CD4-positive, alpha-beta T cell (primary cell): ENCODE data around the gene CD82. TPM values are rescaled to one million over a fixed set of nuclear protein-coding genes. Genes with fewer than 3 reads are reported as not detected.

ENCODE experiments used
- ATAC-seq: fragments of 200-7000 bp; cut with Tn5 transposase; one replicate; pipeline ENCODE4 v1.10.0; 2022; ENCODE audit warnings: mild to moderate bottlenecking; ENCODE audit not compliant: poor library complexity
- CTCF ChIA-PET: fragments of 350-600 bp; sonication (Branson Sonifier 250); formaldehyde crosslinking; loops from one replicate; lab custom pipeline; 2021; ENCODE audit warnings: antibody characterized with exemption, inconsistent platforms; lab: Charles Lee
- POLR2A ChIA-PET: fragments of 350-600 bp; sonication (Branson Sonifier 250); formaldehyde crosslinking; loops from one replicate; lab custom pipeline; 2021; ENCODE audit warnings: antibody characterized with exemption, inconsistent platforms; lab: Charles Lee
- DNase-seq, 14 experiments: peaks; one replicate each; pipeline ENCODE4 v3.0.0-alpha.2; 2013 to 2020; ENCODE audit warnings: mixed read lengths in 2 of 14
- H3K27ac ChIP-seq, 2 donors: one replicate each; pipeline versions ENCODE4 v1.5.1 to v1.7.0; 2013; ENCODE audit warnings: low read length in 2 of 2, low read depth in 1 of 2, mild to moderate bottlenecking in 1 of 2
- H3K27me3 ChIP-seq, 2 experiments: 1 replicate in 1 of 2; 2 replicates in 1 of 2; pipeline versions ENCODE4 v1.6.1 to v1.7.0; 2013; ENCODE audit warnings: low read length in 2 of 2, control low read depth in 1 of 2, mild to moderate bottlenecking in 1 of 2, moderate library complexity in 1 of 2; ENCODE audit not compliant: insufficient read depth in 2 of 2, control insufficient read depth in 1 of 2
- H3K36me3 ChIP-seq: one replicate; pipeline ENCODE4 v1.6.1; 2013; ENCODE audit warnings: low read length, control low read depth; ENCODE audit not compliant: insufficient read depth
- H3K4me1 ChIP-seq: one replicate; pipeline ENCODE4 v1.6.1; 2013; ENCODE audit warnings: low read length, control low read depth; ENCODE audit not compliant: insufficient read depth
- H3K4me3 ChIP-seq: one replicate; pipeline ENCODE4 v1.5.1; 2013; ENCODE audit warnings: mild to moderate bottlenecking, low read length, moderate library complexity
- H3K9me3 ChIP-seq, 2 experiments: 1 replicate in 1 of 2; 2 replicates in 1 of 2; pipeline versions ENCODE4 v1.6.1 to v1.7.0; 2013; ENCODE audit warnings: low read length in 2 of 2, mild to moderate bottlenecking in 2 of 2, control low read depth in 1 of 2, moderate library complexity in 1 of 2; ENCODE audit not compliant: control insufficient read depth in 1 of 2, insufficient read depth in 1 of 2
- H3K27ac Mint-ChIP-seq: one replicate; pipeline ENCODE4 v1.8.0; 2020; ENCODE audit warnings: mixed read lengths
- H3K27me3 Mint-ChIP-seq: one replicate; pipeline ENCODE4 v1.8.0; 2021; ENCODE audit warnings: mixed read lengths
- H3K36me3 Mint-ChIP-seq: one replicate; pipeline ENCODE4 v1.8.0; 2021; ENCODE audit warnings: low read depth, mixed read lengths
- H3K4me1 Mint-ChIP-seq: one replicate; pipeline ENCODE4 v1.8.0; 2021; ENCODE audit warnings: low read depth, mixed read lengths
- H3K4me3 Mint-ChIP-seq: one replicate; pipeline ENCODE4 v1.8.0; 2020; ENCODE audit warnings: mild to moderate bottlenecking, mixed read lengths
- H3K9me3 Mint-ChIP-seq: one replicate; pipeline ENCODE4 v1.8.0; 2020; ENCODE audit warnings: mixed read lengths
- intact Hi-C, 2 experiments: fragments of 100-400 bp; cut with DNase I in 1 of 2; cut with micrococcal nuclease in 1 of 2; formaldehyde crosslinking; loops; one replicate each; pipeline versions ENCODE4 v1.15.1 to v1.9.0; 2023 to 2025; cut with DNase I, micrococcal nuclease
- total RNA-seq, 174 experiments: library from RNA in 2 of 174; stranded (reverse) in 2 of 174; gene quantifications; one replicate each; pipeline ENCODE4 v1.2.3 and lab custom pipeline; 2021 to 2026
- TF ChIP-seq, protein P1 (sequence below): fragments of 200-600 bp; IDR thresholded peaks from one replicate; pipeline ENCODE4 v1.8.0; 2022; ENCODE audit warnings: antibody characterized with exemption, mild to moderate bottlenecking

Gene CD82
- total RNA-seq, 2 experiments from 2014 or later: 33.8 to 37.3 TPM

DNA sequence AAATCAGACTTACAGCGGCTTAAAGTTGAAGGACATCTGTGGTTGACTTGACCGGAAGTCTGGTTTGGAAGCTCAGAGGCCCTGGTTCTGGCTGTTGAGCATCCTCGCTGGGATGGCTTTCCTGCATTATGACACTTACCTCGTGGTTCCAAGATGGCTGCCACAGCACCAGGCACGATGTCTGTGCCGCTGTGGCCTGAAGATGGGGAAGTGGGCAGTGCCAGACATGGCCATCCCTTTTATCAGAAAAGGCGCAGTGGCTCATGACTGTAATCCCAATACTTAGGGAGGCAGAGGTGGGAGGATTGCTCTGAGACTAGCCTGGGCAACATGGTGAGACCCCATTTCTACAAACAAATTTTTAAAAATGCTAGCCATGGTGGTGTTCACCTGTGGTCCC lies 40.5 kb downstream of the CD82 start:
- ATAC-seq (no peak), DNase-seq (no peak)
- H3K27ac ChIP-seq: no peak overlapping the region
- no peaks in the 10 kb centered on the region for H3K9me3 ChIP-seq
- Mint-ChIP-seq H3K27ac (no peak overlapping the region), H3K27me3 (no peaks in the 10 kb centered on the region), H3K4me3 (no peak overlapping the region), H3K36me3 (peaks cover 50% of the 10 kb centered on the region), H3K4me1 (peaks cover 48% of the 10 kb centered on the region), H3K9me3 (no peaks in the 10 kb centered on the region)
- intact Hi-C loops: no loop called here
- peaks cover 51% of the 10 kb centered on the region for H3K4me1 ChIP-seq
- no peaks in the 10 kb centered on the region for H3K27me3 ChIP-seq
- H3K36me3 ChIP-seq: peaks cover 52% of the 10 kb centered on the region
- TF ChIP-seq, protein P1, sequence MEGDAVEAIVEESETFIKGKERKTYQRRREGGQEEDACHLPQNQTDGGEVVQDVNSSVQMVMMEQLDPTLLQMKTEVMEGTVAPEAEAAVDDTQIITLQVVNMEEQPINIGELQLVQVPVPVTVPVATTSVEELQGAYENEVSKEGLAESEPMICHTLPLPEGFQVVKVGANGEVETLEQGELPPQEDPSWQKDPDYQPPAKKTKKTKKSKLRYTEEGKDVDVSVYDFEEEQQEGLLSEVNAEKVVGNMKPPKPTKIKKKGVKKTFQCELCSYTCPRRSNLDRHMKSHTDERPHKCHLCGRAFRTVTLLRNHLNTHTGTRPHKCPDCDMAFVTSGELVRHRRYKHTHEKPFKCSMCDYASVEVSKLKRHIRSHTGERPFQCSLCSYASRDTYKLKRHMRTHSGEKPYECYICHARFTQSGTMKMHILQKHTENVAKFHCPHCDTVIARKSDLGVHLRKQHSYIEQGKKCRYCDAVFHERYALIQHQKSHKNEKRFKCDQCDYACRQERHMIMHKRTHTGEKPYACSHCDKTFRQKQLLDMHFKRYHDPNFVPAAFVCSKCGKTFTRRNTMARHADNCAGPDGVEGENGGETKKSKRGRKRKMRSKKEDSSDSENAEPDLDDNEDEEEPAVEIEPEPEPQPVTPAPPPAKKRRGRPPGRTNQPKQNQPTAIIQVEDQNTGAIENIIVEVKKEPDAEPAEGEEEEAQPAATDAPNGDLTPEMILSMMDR: no peak
- ChIA-PET CTCF (interaction anchor here (1.8 kb wide), 1 partner anchor 11 kb away, joined by 5 read pairs; no protein-coding TSS in a partner anchor), POLR2A (no interaction called here)
- H3K4me3 ChIP-seq: no peak overlapping the region

DNA sequence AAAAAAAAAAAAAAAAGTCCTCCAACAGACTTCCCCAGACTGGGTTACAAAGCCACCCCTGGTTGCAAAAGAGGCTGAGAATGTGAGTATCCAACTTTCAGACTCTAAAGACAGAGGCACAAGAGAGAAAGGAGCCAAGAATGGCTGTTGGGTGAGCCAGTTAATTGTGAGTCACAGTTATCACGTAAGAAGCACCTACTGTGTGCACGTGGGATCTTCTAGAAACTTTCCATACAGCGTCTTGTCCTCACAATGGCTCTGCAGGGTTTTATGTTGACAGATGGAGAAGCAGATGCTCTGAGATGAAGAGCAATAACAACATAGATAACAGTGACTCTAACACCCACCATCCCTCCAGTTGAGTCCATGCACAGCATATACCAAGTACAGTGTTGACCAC lies 41.0 kb downstream of the CD82 start:
- Mint-ChIP-seq H3K36me3 (peaks cover 50% of the 10 kb centered on the region), H3K4me3 (no peak overlapping the region), H3K27ac (peak overlapping the region; percentile 76), H3K27me3 (no peaks in the 10 kb centered on the region), H3K9me3 (no peaks in the 10 kb centered on the region), H3K4me1 (peaks cover 47% of the 10 kb centered on the region)
- DNase-seq: no peak
- ChIA-PET POLR2A (interaction anchor here (1.4 to 1.7 kb wide), 2 partner anchors 10 to 41 kb away, joined by 7 to 14 read pairs; partner anchors contain the start of gene CD82), CTCF (no interaction called here)
- no peak overlapping the region for H3K4me3 ChIP-seq
- H3K4me1 ChIP-seq: peaks cover 51% of the 10 kb centered on the region
- intact Hi-C loops: no loop called here
- no peaks in the 10 kb centered on the region for H3K27me3 ChIP-seq
- TF ChIP-seq, protein P1: no peak
- peaks cover 49% of the 10 kb centered on the region for H3K36me3 ChIP-seq
- H3K27ac ChIP-seq: no peak overlapping the region
- no peaks in the 10 kb centered on the region for H3K9me3 ChIP-seq
- no peak for ATAC-seq

DNA sequence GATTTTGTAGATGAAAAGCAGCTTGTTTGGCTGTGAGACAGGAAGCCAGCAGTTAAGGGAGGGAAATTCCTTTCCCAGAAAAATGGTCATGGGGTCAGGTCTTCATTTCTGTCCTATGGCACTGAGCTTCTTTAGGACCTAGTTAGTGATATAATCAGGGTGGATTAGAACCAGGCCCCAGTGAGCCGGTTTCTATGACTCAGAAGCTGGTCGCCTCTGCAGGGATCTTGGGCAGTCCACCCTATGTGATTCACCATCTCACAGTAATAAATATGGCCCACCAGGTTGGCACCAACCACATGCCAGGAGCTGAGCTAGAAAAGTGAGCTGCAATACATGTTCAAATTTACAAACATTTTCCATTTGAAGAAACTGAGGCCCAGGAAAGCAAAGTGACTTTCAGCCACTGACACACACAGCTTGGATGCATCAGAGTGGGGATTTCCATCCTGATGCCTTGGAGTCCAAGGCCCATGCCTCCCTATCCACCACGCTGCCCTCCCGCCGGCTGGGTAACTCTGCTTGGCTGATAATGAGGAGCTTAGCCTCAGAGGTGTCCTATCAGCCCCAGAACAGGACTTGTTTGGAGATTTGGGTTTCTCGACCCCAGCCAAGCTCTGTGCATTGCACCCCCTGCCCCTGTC lies 42.0 kb downstream of the CD82 start:
- ChIA-PET POLR2A (interaction anchor here (0.9 to 1.7 kb wide), 4 partner anchors 11 to 42 kb away, joined by 3 to 14 read pairs (median 5); partner anchors contain the start of gene CD82), CTCF (interaction anchor here (0.9 kb wide), 1 partner anchor 9 kb away, joined by 3 read pairs; no protein-coding TSS in a partner anchor)
- Histone ChIP-seq H3K36me3 (peaks cover 49% of the 10 kb centered on the region), H3K4me1 (peaks cover 53% of the 10 kb centered on the region), H3K27me3 (no peaks in the 10 kb centered on the region), H3K4me3 (no peak overlapping the region), H3K27ac (no peak overlapping the region), H3K9me3 (no peaks in the 10 kb centered on the region)
- no peak for DNase-seq
- H3K27me3 Mint-ChIP-seq: no peaks in the 10 kb centered on the region
- no peak for ATAC-seq
- H3K9me3 Mint-ChIP-seq: no peaks in the 10 kb centered on the region
- intact Hi-C loops: no loop called here
- peak overlapping the region; percentile 76 for H3K27ac Mint-ChIP-seq
- peaks cover 50% of the 10 kb centered on the region for H3K36me3 Mint-ChIP-seq
- TF ChIP-seq, protein P1: no peak
- H3K4me1 Mint-ChIP-seq: peaks cover 56% of the 10 kb centered on the region
- H3K4me3 Mint-ChIP-seq: no peak overlapping the region
